T follicular helper cell (primary cell): Measurements from ENCODE around the gene CTIF.

Experiments used
- DNase-seq: peaks from one replicate; pipeline ENCODE4 v3.0.0-alpha.2; 2020; ENCODE audit warnings: low read depth

CTIF gene

GRCh38 chr18:48621815-48622555, 83.2 kb downstream of the CTIF start:
- DNase-seq, result no peak

GRCh38 chr18:48622911-48623431, 84.1 kb downstream of the CTIF start:
- DNase-seq, result no peak

GRCh38 chr18:48623468-48624235, 84.8 kb downstream of the CTIF start:
- DNase-seq, result no peak

- no peak for DNase-seq
These were observed 86.0 kb downstream of the CTIF start for GRCh38 chr18:48624856-48625255.

GRCh38 chr18:48627216-48627615, 88.4 kb downstream of the CTIF start:
- DNase-seq, result no peak

GRCh38 chr18:48629730-48630324, 91.0 kb downstream of the CTIF start:
- DNase-seq, result no peak

GRCh38 chr18:48631851-48632250, 93.0 kb downstream of the CTIF start:
- DNase-seq, result no peak

GRCh38 chr18:48632676-48633257, 93.9 kb downstream of the CTIF start:
- no peak for DNase-seq

- no peak for DNase-seq
These were observed 95.7 kb downstream of the CTIF start for GRCh38 chr18:48634491-48634890.

- DNase-seq, result no peak
These were observed 96.1 kb downstream of the CTIF start for GRCh38 chr18:48634975-48635374.

GRCh38 chr18:48635806-48636205, 97.0 kb downstream of the CTIF start:
- no peak for DNase-seq

- DNase-seq, result no peak
These were observed 97.6 kb downstream of the CTIF start for GRCh38 chr18:48636436-48636835.

- no peak for DNase-seq
These were observed 98.5 kb downstream of the CTIF start for GRCh38 chr18:48637081-48637990.

- no peak for DNase-seq
These were observed 99.6 kb downstream of the CTIF start for GRCh38 chr18:48638451-48638850.

GRCh38 chr18:48638896-48639771, 100.3 kb downstream of the CTIF start:
- no peak for DNase-seq

- no peak for DNase-seq
These were observed 101.1 kb downstream of the CTIF start for GRCh38 chr18:48639772-48640432.

GRCh38 chr18:48640566-48641270, 101.9 kb downstream of the CTIF start:
- no peak for DNase-seq

GRCh38 chr18:48641981-48642380, 103.2 kb downstream of the CTIF start:
- no peak for DNase-seq

- no peak for DNase-seq
These were observed 103.7 kb downstream of the CTIF start for GRCh38 chr18:48642503-48642902.
